RWPE2 (cell line): ENCODE results near the gene RAB1A.

ENCODE experiments used
- ATAC-seq: fragments of 200-7000 bp; cut with Tn5 transposase; 3 replicates; pipeline ENCODE4 v1.9.1; 2021; ENCODE audit warnings: low read depth
- DNase-seq: peaks from one replicate; pipeline ENCODE4 v3.0.0-alpha.2; 2020; ENCODE audit warnings: low spot score
- H3K27ac ChIP-seq: fragments of 450-650 bp; 2 replicates; pipeline ENCODE4 v1.5.1; 2017; ENCODE audit warnings: mild to moderate bottlenecking; ENCODE audit not compliant: poor library complexity, severe bottlenecking
- H3K27me3 ChIP-seq: fragments of 250-450 bp; sonication (Bioruptor Pico); 2 replicates; pipeline ENCODE4 v1.5.1; 2021; ENCODE audit warnings: mild to moderate bottlenecking, moderate library complexity; ENCODE audit not compliant: insufficient read depth, poor library complexity, severe bottlenecking
- H3K36me3 ChIP-seq: fragments of 250-450 bp; sonication (Bioruptor Pico); 2 replicates; pipeline ENCODE4 v1.5.1; 2020; ENCODE audit warnings: low read depth, mild to moderate bottlenecking, moderate library complexity
- H3K4me1 ChIP-seq: fragments of 250-450 bp; sonication (Bioruptor Pico); 2 replicates; pipeline ENCODE4 v1.5.1; 2021; ENCODE audit warnings: mild to moderate bottlenecking, moderate library complexity; ENCODE audit not compliant: insufficient read depth, poor library complexity, severe bottlenecking
- H3K4me3 ChIP-seq: fragments of 250-450 bp; sonication (Bioruptor Pico); 2 replicates; pipeline ENCODE4 v1.5.1; 2021; ENCODE audit warnings: mild to moderate bottlenecking, moderate library complexity; ENCODE audit not compliant: severe bottlenecking
- H3K9me3 ChIP-seq: fragments of 250-450 bp; sonication (Bioruptor Pico); 2 replicates; pipeline ENCODE4 v1.5.1; 2021; ENCODE audit warnings: mild to moderate bottlenecking, moderate library complexity; ENCODE audit not compliant: severe bottlenecking
- CTCF ChIP-seq: fragments of 450-650 bp; IDR thresholded peaks from one replicate; pipeline ENCODE4 v1.5.1; 2017; ENCODE audit warnings: mild to moderate bottlenecking, moderate library complexity; ENCODE audit not compliant: poor library complexity, severe bottlenecking

Gene RAB1A

GRCh38 chr2:65114921-65115320, 15.0 kb downstream of the RAB1A start:
- Histone ChIP-seq H3K36me3 (peaks cover 21% of the 10 kb centered on the region; the same call in 1 of the 2 replicates), H3K27me3 (no peaks in the 10 kb centered on the region), H3K4me1 (no peaks in the 10 kb centered on the region), H3K4me3 (no peak overlapping the region), H3K27ac (no peak overlapping the region), H3K9me3 (no peaks in the 10 kb centered on the region)
- TF ChIP-seq CTCF = no peak
- DNase-seq (no peak), ATAC-seq (no peak)

GRCh38 chr2:65113816-65114215, 16.1 kb downstream of the RAB1A start:
- H3K4me3 ChIP-seq = no peak overlapping the region
- H3K4me1 ChIP-seq = no peaks in the 10 kb centered on the region
- H3K27me3 ChIP-seq = no peaks in the 10 kb centered on the region
- no peak overlapping the region for H3K27ac ChIP-seq
- no peak for DNase-seq
- no peaks in the 10 kb centered on the region for H3K9me3 ChIP-seq
- ATAC-seq = no peak
- no peak for TF ChIP-seq CTCF
- H3K36me3 ChIP-seq = peaks cover 22% of the 10 kb centered on the region

GRCh38 chr2:65113229-65113628, 16.7 kb downstream of the RAB1A start:
- no peak for ATAC-seq
- Histone ChIP-seq H3K36me3 (peaks cover 25% of the 10 kb centered on the region), H3K4me1 (no peaks in the 10 kb centered on the region), H3K27ac (no peak overlapping the region), H3K9me3 (no peaks in the 10 kb centered on the region), H3K4me3 (no peak overlapping the region), H3K27me3 (no peaks in the 10 kb centered on the region)
- no peak for DNase-seq
- no peak for TF ChIP-seq CTCF

- Histone ChIP-seq H3K9me3 (no peaks in the 10 kb centered on the region), H3K27ac (no peak overlapping the region), H3K27me3 (no peaks in the 10 kb centered on the region), H3K36me3 (peaks cover 20% of the 10 kb centered on the region), H3K4me1 (no peaks in the 10 kb centered on the region), H3K4me3 (no peak overlapping the region)
- DNase-seq (no peak), ATAC-seq (no peak)
- no peak for TF ChIP-seq CTCF
Measured at GRCh38 chr2:65112633-65113032, 17.3 kb downstream of the RAB1A start.

GRCh38 chr2:65108780-65109179, 21.1 kb downstream of the RAB1A start:
- Histone ChIP-seq H3K9me3 (no peaks in the 10 kb centered on the region), H3K4me1 (no peaks in the 10 kb centered on the region), H3K27me3 (no peaks in the 10 kb centered on the region), H3K27ac (no peak overlapping the region), H3K36me3 (peaks cover 33% of the 10 kb centered on the region), H3K4me3 (no peak overlapping the region)
- ATAC-seq = no peak
- no peak for DNase-seq
- no peak for TF ChIP-seq CTCF
